DMS53 treated with DMSO at 0.1 percent for 48 hours (cell line): ENCODE measurements around the gene FMO5.
"Not testable (repeated sequence)": the region's sequence is repeated elsewhere in the genome, so short reads cannot be mapped to it uniquely, and the experiment has no call there.

Experiments
- DNase-seq: peaks from one replicate; lab custom pipeline; 2025; ENCODE audit not compliant: unreplicated experiment; lab: John Stamatoyannopoulos, UW

The FMO5 gene

GRCh38 chr1:147157116-147157515 lies 68.0 kb downstream of the FMO5 start:
- not testable (repeated sequence) for DNase-seq

GRCh38 chr1:147156642-147157041 lies 68.5 kb downstream of the FMO5 start:
- DNase-seq, result no peak

GRCh38 chr1:147152772-147153171 lies 72.4 kb downstream of the FMO5 start:
- no peak for DNase-seq

- DNase-seq, result no peak
These were observed 73.9 kb downstream of the FMO5 start for GRCh38 chr1:147151244-147151643.

- DNase-seq, result no peak
These were observed 82.3 kb downstream of the FMO5 start for GRCh38 chr1:147142886-147143285.
